C1 segment of cervical spinal cord (tissue), 14 donors: Measurements from ENCODE around the gene TBC1D22A.

Experiments used
- DNase-seq, 14 donors: peaks; one replicate each; lab custom pipeline; 2025; lab: John Stamatoyannopoulos, UW

TBC1D22A gene

GRCh38 chr22:47150426-47150825, 388.0 kb downstream of the TBC1D22A start:
- no peak for DNase-seq

- no peak for DNase-seq
Observed at GRCh38 chr22:47151064-47151463, 388.6 kb downstream of the TBC1D22A start.

DNA sequence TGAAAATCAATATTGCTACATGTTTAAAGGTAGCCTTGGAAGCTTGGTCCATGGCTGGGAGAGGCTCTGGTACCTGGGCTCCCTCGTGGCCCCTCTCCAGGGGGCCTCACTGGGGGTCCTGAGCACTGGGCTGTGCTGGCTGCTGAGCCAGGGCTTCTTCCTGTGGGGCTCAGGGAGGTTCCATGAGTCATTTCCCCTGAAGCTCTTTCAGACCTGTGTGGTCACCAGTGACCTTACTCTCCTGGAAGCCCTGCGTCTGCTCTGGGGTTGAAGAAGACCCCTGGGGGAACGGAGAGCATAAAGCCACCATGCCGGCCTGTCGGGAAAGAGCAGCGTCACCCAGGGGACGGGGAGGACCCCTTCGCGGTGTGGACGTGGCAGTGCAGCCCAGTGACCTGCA, 389.0 kb downstream of the TBC1D22A start:
- no peak for DNase-seq

DNA sequence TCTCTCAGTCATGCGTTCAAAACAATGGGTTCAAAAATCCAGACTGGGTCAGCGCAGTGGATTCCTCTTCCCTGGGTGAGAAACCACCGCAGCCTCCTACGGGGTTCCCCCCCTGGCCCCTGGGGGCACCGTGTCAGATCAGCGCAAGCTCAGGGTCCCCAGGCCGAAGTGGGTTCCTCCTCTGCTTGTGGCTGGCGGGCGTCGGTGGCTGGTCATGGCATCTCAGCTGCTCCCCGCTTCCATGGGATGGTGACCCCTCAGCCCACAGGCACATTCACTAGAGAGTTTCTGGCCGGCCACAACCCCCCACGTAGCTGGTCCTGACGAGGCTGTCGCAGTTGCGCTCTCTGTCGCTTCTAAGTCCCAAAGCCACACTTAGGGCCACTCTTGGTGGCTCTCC, 389.8 kb downstream of the TBC1D22A start:
- DNase-seq: no peak

GRCh38 chr22:47152938-47153337, 390.5 kb downstream of the TBC1D22A start:
- DNase-seq: no peak

DNA sequence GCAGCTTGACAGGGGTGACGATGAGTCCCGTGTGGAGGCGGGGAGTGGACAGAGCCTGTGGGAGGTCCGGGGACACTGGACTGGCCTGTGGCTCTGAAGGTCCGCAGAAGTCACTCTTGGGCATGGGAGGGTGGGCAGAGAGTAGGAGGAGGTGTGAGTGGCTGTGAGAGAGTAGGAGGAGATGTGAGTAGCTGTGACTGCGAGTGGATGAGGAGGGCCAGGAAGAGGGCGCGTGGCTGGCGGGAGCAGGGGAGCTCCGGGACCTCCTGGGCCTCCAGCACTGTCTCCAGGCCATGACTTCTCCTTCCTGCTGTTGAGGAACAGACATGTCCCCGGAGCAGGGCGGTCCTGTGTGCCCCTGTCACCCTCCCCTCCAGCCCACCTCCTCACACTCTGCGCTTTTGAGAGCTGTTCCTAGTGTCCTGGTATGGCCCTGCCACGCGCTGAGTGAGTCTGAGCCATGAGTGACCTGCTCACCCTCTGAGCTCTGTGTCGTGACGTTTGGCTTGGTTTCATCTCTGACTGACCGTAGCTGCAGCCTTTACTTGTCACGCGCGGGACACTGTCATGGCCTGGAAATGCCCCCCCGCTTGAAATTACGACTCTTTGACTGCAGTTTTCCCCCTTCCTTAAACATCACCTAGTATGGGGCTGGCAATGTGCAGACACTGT, 391.5 kb downstream of the TBC1D22A start:
- DNase-seq: peak in 1 of 14 donors; percentile 49

GRCh38 chr22:47154621-47155081, 392.2 kb downstream of the TBC1D22A start:
- DNase-seq: peak; percentile 5 to 91 (median 32)

- peak in 1 of 14 donors; percentile 76 for DNase-seq
Observed at GRCh38 chr22:47155131-47155885, 392.9 kb downstream of the TBC1D22A start.

GRCh38 chr22:47155912-47156311, 393.5 kb downstream of the TBC1D22A start:
- DNase-seq: peak in 1 of 14 donors; percentile 14

DNA sequence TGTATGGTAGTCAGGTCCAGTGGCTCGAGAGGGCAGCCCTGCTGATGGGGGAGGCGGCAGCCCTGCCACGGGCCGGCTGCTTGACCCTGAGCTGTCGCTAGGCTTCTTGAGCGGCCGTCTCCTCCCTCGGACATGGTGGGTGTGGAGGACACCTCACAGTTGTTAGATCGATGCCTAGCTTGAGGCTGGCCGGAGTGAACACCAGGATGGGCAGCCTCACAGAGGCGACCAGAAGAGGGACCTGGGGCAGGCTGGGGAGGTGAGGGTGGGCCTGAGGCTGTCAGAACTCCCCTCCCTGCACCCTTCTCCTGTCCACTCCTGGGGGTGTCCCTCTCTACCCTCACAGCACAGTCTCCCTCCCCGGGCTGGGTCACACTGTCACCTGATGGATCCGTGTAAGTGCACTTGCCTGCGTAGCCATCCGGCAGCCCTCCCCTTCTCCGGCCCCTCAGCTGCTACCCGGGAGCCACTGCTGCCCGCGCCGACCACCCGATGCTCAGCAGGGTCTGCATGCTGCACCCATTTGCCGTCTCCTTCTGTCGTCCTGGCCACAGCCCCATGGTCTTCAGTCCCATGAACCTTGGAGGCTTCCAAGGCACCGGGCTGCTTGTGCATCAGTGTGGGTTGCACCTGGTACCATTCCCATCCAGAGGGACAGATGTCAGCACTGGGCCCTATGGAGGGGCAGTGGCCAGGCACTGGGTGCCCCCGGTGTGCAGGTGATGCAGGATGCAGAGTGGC, 394.1 kb downstream of the TBC1D22A start:
- DNase-seq: no peak

- DNase-seq: no peak
Observed at GRCh38 chr22:47157093-47157420, 394.6 kb downstream of the TBC1D22A start.

DNA sequence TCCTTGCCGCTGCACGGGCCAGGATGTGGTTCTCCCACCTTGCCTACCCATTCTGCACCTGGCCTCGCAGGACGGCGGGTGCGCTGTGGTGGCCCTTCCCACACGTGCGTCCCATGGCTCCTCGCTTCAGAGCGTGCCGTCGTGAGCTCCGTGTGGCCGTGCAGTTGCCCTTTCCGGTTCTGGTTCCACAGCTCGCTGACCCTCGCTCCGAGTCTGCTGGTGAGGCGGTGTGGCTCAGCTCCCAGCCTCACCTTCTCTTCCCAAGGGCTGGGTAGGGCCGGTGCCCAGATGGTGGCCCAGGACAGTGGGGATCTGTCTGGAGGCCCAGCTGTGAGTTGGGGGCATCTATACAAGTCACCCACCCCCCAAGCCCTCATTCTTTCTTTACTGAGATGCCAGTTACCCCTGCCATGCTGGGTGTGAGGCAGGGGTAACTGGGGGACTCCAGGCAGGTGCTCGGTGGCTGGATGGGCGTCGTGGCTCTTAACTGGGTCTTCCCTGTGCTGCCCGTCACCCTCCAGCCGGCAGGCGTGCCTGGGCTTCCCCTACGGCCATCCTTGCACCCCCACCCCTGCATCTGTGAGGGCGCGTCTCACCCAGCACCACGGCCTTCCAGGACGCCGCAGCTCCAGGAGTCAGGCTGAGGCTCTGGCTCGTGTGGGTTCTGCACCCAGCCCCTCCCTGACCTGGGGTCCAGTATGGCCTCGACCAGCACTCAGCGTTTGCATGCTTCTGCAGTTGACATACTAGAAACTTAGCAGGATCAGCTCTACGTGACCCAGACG, 395.2 kb downstream of the TBC1D22A start:
- no peak for DNase-seq

- DNase-seq: no peak
Observed at GRCh38 chr22:47158457-47158856, 396.0 kb downstream of the TBC1D22A start.

DNA sequence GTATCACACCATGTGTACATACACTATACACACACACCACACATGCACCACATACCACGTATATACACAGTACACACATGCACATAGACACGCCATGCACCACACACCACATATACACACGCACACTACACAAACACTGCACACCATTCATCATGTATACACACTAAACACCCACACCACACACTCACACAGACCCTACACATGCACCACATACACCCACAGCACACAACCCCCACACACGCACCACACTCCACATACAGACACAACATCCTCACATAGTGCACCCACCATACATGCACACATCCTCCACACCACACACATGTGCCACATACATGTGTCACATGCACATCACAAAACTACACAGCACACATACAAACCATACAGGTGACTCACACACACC, 397.1 kb downstream of the TBC1D22A start:
- no peak for DNase-seq

DNA sequence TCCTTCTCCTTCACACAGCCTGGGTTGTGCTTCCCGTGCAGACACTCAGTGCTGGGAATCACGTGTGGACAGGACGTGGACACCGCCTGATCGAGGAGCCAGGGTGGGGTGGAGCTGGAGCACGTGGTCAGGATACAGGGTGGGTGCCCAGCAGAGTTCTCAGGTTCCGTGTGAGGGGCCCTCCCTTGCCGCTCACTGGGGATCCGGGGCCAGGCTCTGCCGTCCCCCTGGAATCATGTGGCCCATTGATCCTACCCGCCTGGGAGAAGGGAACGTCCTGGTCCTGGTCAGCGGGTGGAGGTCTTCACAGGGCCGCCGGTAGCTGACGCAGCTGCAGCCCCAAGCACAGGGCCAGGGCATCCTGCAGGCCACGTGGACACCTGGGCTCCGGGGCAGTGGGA, 397.7 kb downstream of the TBC1D22A start:
- DNase-seq: no peak

DNA sequence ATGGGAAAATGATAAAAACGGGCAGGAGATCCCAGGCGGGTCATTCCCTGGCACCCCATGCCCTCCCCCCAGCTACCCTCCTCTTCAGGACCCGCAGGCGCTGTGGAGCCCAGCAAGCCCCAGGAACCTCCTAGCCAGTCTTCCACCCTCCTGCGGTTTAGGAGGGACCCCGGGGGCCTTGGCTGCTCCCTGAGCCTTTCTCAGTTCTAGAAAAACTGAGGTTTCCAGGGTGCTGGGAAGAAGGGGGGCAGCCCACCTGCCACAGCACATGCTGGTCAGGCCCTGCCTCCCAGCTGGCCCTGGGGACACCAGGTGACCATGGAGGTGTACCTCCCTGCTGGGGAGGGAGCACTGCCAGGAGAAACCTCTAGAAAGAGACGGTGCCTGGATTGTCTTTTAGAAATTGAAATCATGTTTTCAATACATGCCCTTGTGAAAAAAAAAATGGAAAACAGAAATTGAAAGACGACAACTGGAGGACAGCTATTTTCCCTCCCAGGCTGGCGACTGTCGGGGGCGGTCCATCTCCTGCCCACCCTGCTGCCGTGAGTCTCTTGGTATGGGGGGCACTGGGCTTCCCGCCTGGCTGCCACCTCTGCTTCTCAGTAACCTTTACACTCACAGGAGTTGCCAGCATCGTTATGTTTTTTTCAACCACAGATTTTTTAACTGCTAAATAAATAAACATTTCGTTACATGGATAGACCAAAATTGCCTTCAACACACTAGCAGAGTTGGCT, 398.5 kb downstream of the TBC1D22A start:
- DNase-seq: no peak

- DNase-seq: no peak
Observed at GRCh38 chr22:47161631-47162030, 399.2 kb downstream of the TBC1D22A start.

GRCh38 chr22:47162865-47163264, 400.4 kb downstream of the TBC1D22A start:
- no peak for DNase-seq

DNA sequence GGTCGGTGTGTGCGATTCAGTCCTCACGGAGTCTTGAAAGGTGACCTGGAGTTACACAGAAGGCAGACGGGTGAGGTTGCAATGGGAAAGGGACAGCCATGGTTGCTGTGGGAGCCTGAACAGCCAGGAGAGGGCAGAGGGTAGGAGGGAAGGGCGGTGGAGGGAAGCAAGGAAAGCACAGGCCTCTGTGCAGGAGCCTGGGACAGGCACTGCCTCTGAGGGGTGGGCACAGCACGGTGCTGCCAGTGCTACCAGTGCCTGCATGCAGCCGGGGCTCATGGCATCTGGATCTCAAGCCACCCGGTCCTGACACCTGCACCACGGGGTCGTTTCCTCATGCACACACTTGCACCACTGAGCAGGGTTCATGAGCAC, 401.0 kb downstream of the TBC1D22A start:
- DNase-seq: no peak

DNA sequence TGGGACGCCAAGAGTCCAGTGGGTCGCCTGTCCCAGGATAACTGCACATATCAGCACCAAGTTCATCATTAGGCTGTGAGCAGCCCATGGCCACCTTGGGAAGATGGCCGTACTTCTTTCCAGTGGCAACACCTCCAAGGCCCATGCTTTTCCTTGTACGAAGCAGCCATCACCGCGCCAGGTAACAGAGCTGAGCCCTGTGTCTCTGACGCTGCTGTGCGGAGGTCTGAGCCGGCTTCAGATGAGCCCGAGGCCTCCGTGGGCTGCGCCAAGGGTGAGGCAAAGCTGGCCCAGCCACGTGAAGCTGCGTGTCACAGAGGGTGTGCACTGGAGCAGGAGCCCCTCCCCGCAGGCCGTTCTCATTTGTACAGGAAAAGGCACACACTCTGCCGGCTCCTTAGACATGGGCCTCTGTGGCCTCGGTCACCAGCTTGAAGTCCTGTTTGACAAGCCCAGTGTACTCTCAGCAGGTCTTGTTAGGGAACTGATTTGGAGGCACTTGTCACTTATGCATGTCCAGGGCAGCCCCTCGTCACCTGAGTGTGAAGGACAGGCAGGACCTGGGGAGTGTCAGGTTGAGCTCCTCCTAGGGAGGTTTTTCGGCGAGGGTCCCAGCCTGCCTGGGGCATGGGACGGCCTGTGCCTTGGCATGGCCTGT, 401.5 kb downstream of the TBC1D22A start:
- DNase-seq: no peak
